Muscle layer of colon (tissue), 2 donors: Measurements from ENCODE around the gene RPN1.

Experiments
- H3K27ac ChIP-seq: one replicate; pipeline ENCODE4 v1.7.0; 2013; ENCODE audit warnings: low read depth, mild to moderate bottlenecking, low read length, moderate library complexity
- H3K27me3 ChIP-seq, 2 donors: one replicate each; pipeline ENCODE4 v1.7.0; 2013; ENCODE audit warnings: low read length in 2 of 2, mild to moderate bottlenecking in 2 of 2; ENCODE audit not compliant: insufficient read depth in 2 of 2, control insufficient read depth in 1 of 2
- H3K36me3 ChIP-seq: one replicate; pipeline ENCODE4 v1.7.0; 2013; ENCODE audit warnings: mild to moderate bottlenecking, low read length; ENCODE audit not compliant: insufficient read depth
- H3K4me1 ChIP-seq: one replicate; pipeline ENCODE4 v1.7.0; 2013; ENCODE audit warnings: mild to moderate bottlenecking, low read length; ENCODE audit not compliant: insufficient read depth
- H3K4me3 ChIP-seq, 2 donors: one replicate each; pipeline ENCODE4 v1.7.0; 2013; ENCODE audit warnings: low read length in 2 of 2, low read depth in 1 of 2, mild to moderate bottlenecking in 1 of 2, moderate library complexity in 1 of 2
- H3K9ac ChIP-seq: one replicate; pipeline ENCODE4 v1.7.0; 2013; ENCODE audit warnings: low read length
- H3K9me3 ChIP-seq: one replicate; pipeline ENCODE4 v1.7.0; 2013; ENCODE audit warnings: mild to moderate bottlenecking, low read length
- donor health status: abdominal sarcoma.
- donor health status: Adenocarcinoma of cecum.

Gene RPN1

GRCh38 chr3:128650096-128651050, at the start of gene RPN1:
RPN1 (minus strand) TSS chr3:128650818; CDS start chr3:128650800, 18 bp downstream.
- Histone ChIP-seq H3K36me3 (no peaks in the 10 kb centered on the region), H3K9me3 (no peaks in the 10 kb centered on the region), H3K4me3 (peak within 1 kb of the TSS; percentile 66 to 94), H3K4me1 (peaks cover 14% of the 10 kb centered on the region), H3K27me3 (no peaks in the 10 kb centered on the region), H3K9ac (peak within 1 kb of the TSS; percentile 74), H3K27ac (peak within 1 kb of the TSS; percentile 93)

GRCh38 chr3:128698211-128699047, 47.8 kb upstream of the RPN1 start:
- Histone ChIP-seq H3K27me3 (no peaks in the 10 kb centered on the region), H3K9ac (no peak overlapping the region), H3K4me3 (peak overlapping the region; percentile 61 to 83), H3K27ac (peak overlapping the region; percentile 85), H3K9me3 (no peaks in the 10 kb centered on the region), H3K4me1 (no peaks in the 10 kb centered on the region), H3K36me3 (no peaks in the 10 kb centered on the region)

GRCh38 chr3:128697341-128697740, 46.7 kb upstream of the RPN1 start:
- no peaks in the 10 kb centered on the region for H3K4me1 ChIP-seq
- H3K9ac ChIP-seq = no peak overlapping the region
- no peaks in the 10 kb centered on the region for H3K27me3 ChIP-seq
- H3K9me3 ChIP-seq = no peaks in the 10 kb centered on the region
- H3K36me3 ChIP-seq = no peaks in the 10 kb centered on the region
- no peak overlapping the region for H3K4me3 ChIP-seq
- no peak overlapping the region for H3K27ac ChIP-seq

- H3K9me3 ChIP-seq = no peaks in the 10 kb centered on the region
- H3K4me3 ChIP-seq = no peak overlapping the region
- no peaks in the 10 kb centered on the region for H3K4me1 ChIP-seq
- H3K27ac ChIP-seq = no peak overlapping the region
- H3K27me3 ChIP-seq = no peaks in the 10 kb centered on the region
- H3K9ac ChIP-seq = no peak overlapping the region
- no peaks in the 10 kb centered on the region for H3K36me3 ChIP-seq
These were observed 43.1 kb upstream of the RPN1 start for GRCh38 chr3:128693696-128694095.

GRCh38 chr3:128689060-128689459, 38.4 kb upstream of the RPN1 start:
- H3K36me3 ChIP-seq = no peaks in the 10 kb centered on the region
- H3K9me3 ChIP-seq = no peaks in the 10 kb centered on the region
- no peaks in the 10 kb centered on the region for H3K27me3 ChIP-seq
- no peaks in the 10 kb centered on the region for H3K4me1 ChIP-seq
- no peak overlapping the region for H3K4me3 ChIP-seq
- no peak overlapping the region for H3K27ac ChIP-seq
- no peak overlapping the region for H3K9ac ChIP-seq

GRCh38 chr3:128686465-128686864, 35.8 kb upstream of the RPN1 start:
- Histone ChIP-seq H3K9ac (no peak overlapping the region), H3K9me3 (no peaks in the 10 kb centered on the region), H3K36me3 (no peaks in the 10 kb centered on the region), H3K4me1 (no peaks in the 10 kb centered on the region), H3K27ac (no peak overlapping the region), H3K27me3 (no peaks in the 10 kb centered on the region), H3K4me3 (no peak overlapping the region)

- H3K4me3 ChIP-seq = no peak overlapping the region
- no peak overlapping the region for H3K27ac ChIP-seq
- H3K27me3 ChIP-seq = no peaks in the 10 kb centered on the region
- H3K36me3 ChIP-seq = no peaks in the 10 kb centered on the region
- no peaks in the 10 kb centered on the region for H3K4me1 ChIP-seq
- no peak overlapping the region for H3K9ac ChIP-seq
- H3K9me3 ChIP-seq = no peaks in the 10 kb centered on the region
These were observed 34.5 kb upstream of the RPN1 start for GRCh38 chr3:128684986-128685726.

- no peaks in the 10 kb centered on the region for H3K4me1 ChIP-seq
- H3K9ac ChIP-seq = no peak overlapping the region
- no peaks in the 10 kb centered on the region for H3K36me3 ChIP-seq
- H3K9me3 ChIP-seq = no peaks in the 10 kb centered on the region
- no peak overlapping the region for H3K4me3 ChIP-seq
- H3K27me3 ChIP-seq = no peaks in the 10 kb centered on the region
- no peak overlapping the region for H3K27ac ChIP-seq
These were observed 33.3 kb upstream of the RPN1 start for GRCh38 chr3:128683957-128684356.

- Histone ChIP-seq H3K27ac (peak overlapping the region; percentile 87), H3K36me3 (no peaks in the 10 kb centered on the region), H3K27me3 (no peaks in the 10 kb centered on the region), H3K4me3 (peak overlapping the region; percentile 75 to 78), H3K9ac (peak overlapping the region; percentile 59), H3K9me3 (no peaks in the 10 kb centered on the region), H3K4me1 (no peaks in the 10 kb centered on the region)
These were observed 30.8 kb upstream of the RPN1 start for GRCh38 chr3:128681369-128681829.

- Histone ChIP-seq H3K36me3 (no peaks in the 10 kb centered on the region), H3K27me3 (no peaks in the 10 kb centered on the region), H3K27ac (peak overlapping the region; percentile 87), H3K4me1 (no peaks in the 10 kb centered on the region), H3K4me3 (peak overlapping the region; percentile 75 to 78), H3K9ac (peak overlapping the region; percentile 59), H3K9me3 (no peaks in the 10 kb centered on the region)
These were observed 30.2 kb upstream of the RPN1 start for GRCh38 chr3:128680603-128681368.
